Measurements from ENCODE around the gene TAF11L6. TPM values are rescaled to one million over a fixed set of nuclear protein-coding genes. Genes with fewer than 3 reads are reported as not detected.
"Not testable (repeated sequence)": the region's sequence is repeated elsewhere in the genome, so short reads cannot be mapped to it uniquely, and the experiment has no call there.

Gene TAF11L6
- total RNA-seq (not detected in 2 replicates), polyA plus RNA-seq (not detected in 2 replicates)

- H3K36me3 ChIP-seq (replicated peaks; ENCODE audit: insufficient read depth, low read depth); H3K4me2 ChIP-seq; H3K9me2 ChIP-seq (replicated peaks; ENCODE audit: insufficient read depth); H3K79me2 ChIP-seq; DNase-seq (ENCODE audit: low spot score); H2AFZ ChIP-seq; H3K27me3 ChIP-seq; H3K9me3 ChIP-seq (ENCODE audit: low read depth); H3K27ac ChIP-seq; H3K4me3 ChIP-seq; H4K20me1 ChIP-seq (ENCODE audit: insufficient read depth, poor library complexity, severe bottlenecking); H3K4me1 ChIP-seq (ENCODE audit: insufficient read depth): not testable (repeated sequence)
- no CpG with 5 or more reads among the region's 15 CpGs for WGBS (ENCODE audit: low lambda C conversion rate, missing lambda C conversion rate)
Measured at GRCh38 chr5:17528369-17528768, at the start of gene TAF11L6. TAF11L6 (plus strand) TSS chr5:17528669.

DNA sequence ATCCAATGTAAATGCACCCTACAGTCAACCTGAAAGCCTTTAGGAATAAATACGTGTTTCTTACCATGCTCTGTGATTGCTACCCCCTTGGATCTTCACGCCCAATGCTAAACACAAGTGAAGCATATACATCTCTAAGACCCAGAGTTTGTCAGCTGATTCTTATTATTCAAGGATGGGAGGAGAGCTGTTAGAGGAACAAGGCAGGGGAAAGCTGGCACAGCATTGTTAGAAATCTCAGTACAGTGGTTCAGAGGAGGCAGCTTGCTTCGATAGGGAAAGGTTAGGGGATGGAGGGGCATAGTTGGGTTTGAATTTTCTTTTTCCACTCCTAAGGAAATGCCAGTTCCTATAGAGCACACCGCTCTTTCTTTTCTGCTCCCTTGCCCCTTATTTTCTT is 47.1 kb upstream of the TAF11L6 start:
- 83% methylated on average over 4 of the region's 4 CpGs for WGBS (ENCODE audit: low lambda C conversion rate, missing lambda C conversion rate)
- H3K36me3 ChIP-seq (replicated peaks; ENCODE audit: insufficient read depth, low read depth): no peaks in the 10 kb centered on the region
- no peaks in the 10 kb centered on the region for H4K20me1 ChIP-seq (ENCODE audit: insufficient read depth, poor library complexity, severe bottlenecking)
- H3K9me2 ChIP-seq (replicated peaks; ENCODE audit: insufficient read depth): no peaks in the 10 kb centered on the region
- no peak overlapping the region for H2AFZ ChIP-seq
- no peaks in the 10 kb centered on the region for H3K9me3 ChIP-seq (ENCODE audit: low read depth)
- H3K27me3 ChIP-seq: no peaks in the 10 kb centered on the region
- H3K4me1 ChIP-seq (ENCODE audit: insufficient read depth): no peaks in the 10 kb centered on the region
- DNase-seq (ENCODE audit: low spot score): no peak
- H3K79me2 ChIP-seq: no peaks in the 10 kb centered on the region
- H3K27ac ChIP-seq: no peak overlapping the region
- H3K4me3 ChIP-seq: no peak overlapping the region
- no peak overlapping the region for H3K4me2 ChIP-seq
- TF ChIP-seq EZH2phosphoT487 (IDR thresholded peaks at IDR 0.05; ENCODE audit: low read depth, severe bottlenecking, unreplicated experiment): no peak
- TF ChIP-seq, protein P1, sequence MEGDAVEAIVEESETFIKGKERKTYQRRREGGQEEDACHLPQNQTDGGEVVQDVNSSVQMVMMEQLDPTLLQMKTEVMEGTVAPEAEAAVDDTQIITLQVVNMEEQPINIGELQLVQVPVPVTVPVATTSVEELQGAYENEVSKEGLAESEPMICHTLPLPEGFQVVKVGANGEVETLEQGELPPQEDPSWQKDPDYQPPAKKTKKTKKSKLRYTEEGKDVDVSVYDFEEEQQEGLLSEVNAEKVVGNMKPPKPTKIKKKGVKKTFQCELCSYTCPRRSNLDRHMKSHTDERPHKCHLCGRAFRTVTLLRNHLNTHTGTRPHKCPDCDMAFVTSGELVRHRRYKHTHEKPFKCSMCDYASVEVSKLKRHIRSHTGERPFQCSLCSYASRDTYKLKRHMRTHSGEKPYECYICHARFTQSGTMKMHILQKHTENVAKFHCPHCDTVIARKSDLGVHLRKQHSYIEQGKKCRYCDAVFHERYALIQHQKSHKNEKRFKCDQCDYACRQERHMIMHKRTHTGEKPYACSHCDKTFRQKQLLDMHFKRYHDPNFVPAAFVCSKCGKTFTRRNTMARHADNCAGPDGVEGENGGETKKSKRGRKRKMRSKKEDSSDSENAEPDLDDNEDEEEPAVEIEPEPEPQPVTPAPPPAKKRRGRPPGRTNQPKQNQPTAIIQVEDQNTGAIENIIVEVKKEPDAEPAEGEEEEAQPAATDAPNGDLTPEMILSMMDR (IDR thresholded peaks at IDR 0.05; ENCODE audit: poor library complexity): no peak
- no peak for TF ChIP-seq EZH2 (IDR thresholded peaks at IDR 0.05; ENCODE audit: borderline replicate concordance)

- no peak for DNase-seq (ENCODE audit: low spot score)
- Histone ChIP-seq H3K9me3 (ENCODE audit: low read depth) (no peaks in the 10 kb centered on the region), H2AFZ (no peak overlapping the region), H3K36me3 (replicated peaks; ENCODE audit: insufficient read depth, low read depth) (no peaks in the 10 kb centered on the region), H3K27me3 (no peaks in the 10 kb centered on the region), H3K79me2 (no peaks in the 10 kb centered on the region), H4K20me1 (ENCODE audit: insufficient read depth, poor library complexity, severe bottlenecking) (no peaks in the 10 kb centered on the region), H3K4me1 (ENCODE audit: insufficient read depth) (no peaks in the 10 kb centered on the region), H3K4me2 (no peak overlapping the region), H3K4me3 (no peak overlapping the region), H3K27ac (no peak overlapping the region), H3K9me2 (replicated peaks; ENCODE audit: insufficient read depth) (no peaks in the 10 kb centered on the region)
- TF ChIP-seq EZH2 (IDR thresholded peaks at IDR 0.05; ENCODE audit: borderline replicate concordance) (no peak), EZH2phosphoT487 (IDR thresholded peaks at IDR 0.05; ENCODE audit: low read depth, severe bottlenecking, unreplicated experiment) (no peak)
- TF ChIP-seq, protein P1 (IDR thresholded peaks at IDR 0.05; ENCODE audit: poor library complexity): no peak
- 56% methylated on average over 2 of the region's 2 CpGs for WGBS (ENCODE audit: low lambda C conversion rate, missing lambda C conversion rate)
Measured at GRCh38 chr5:17482790-17483189, 45.7 kb upstream of the TAF11L6 start.

DNA sequence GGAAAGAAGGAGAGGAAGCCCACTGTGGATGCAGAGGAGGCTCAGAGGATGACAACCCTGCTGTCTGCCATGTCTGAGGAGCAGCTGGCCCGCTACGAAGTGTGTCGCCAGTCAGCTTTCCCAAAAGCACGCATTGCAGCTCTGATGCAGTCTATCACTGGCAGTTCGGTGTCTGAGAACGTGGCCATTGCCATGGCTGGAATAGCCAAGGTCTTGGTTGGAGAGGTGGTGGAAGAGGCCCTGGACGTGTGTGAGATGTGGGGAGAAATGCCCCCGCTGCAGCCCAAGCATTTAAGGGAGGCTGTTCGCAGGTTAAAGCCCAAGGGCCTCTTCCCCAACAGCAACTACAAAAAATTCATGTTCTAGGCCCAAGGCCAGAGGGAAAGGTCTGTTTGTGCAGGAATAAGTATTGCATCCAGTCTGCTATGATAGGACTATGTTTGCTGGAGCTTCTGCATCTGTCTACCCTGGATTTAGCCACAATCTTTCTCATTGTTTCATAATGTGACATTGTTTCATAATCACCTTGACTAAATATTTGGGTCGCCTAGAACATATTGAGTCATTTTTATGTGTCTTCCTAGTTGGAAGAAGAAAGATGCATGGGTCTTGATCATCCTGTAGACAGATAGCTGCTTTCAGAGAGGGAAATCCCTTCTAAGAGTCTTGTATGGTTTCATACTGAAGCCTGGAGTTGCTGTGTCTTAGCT is 41.9 kb upstream of the TAF11L6 start:
- H3K9me3 ChIP-seq (ENCODE audit: low read depth); H3K9me2 ChIP-seq (replicated peaks; ENCODE audit: insufficient read depth); H3K27ac ChIP-seq; H3K36me3 ChIP-seq (replicated peaks; ENCODE audit: insufficient read depth, low read depth); H4K20me1 ChIP-seq (ENCODE audit: insufficient read depth, poor library complexity, severe bottlenecking); H3K4me1 ChIP-seq (ENCODE audit: insufficient read depth); H3K4me3 ChIP-seq; H3K4me2 ChIP-seq; H3K79me2 ChIP-seq; H2AFZ ChIP-seq; H3K27me3 ChIP-seq; DNase-seq (ENCODE audit: low spot score): not testable (repeated sequence)
- 94% methylated on average over 10 of the region's 10 CpGs for WGBS (ENCODE audit: low lambda C conversion rate, missing lambda C conversion rate)

All from hepatocyte (in vitro differentiated cells).